Endothelial cell of umbilical vein (primary cell): ENCODE results near the gene ALG12. TPM values are rescaled to one million over a fixed set of nuclear protein-coding genes. Genes with fewer than 3 reads are reported as not detected.

Experiments used
- BruUV-seq: library from RNA; stranded (reverse); fragments of 400-500 nt; replicated peaks from 2 replicates; lab custom pipeline; 2021; lab: Mats Ljungman, UMichigan
- CTCF ChIA-PET: fragments of 300-600, 350-600 bp; sonication (Branson Sonifier 250); formaldehyde crosslinking; loops from one replicate; lab custom pipeline; 2021; ENCODE audit warnings: antibody characterized with exemption, inconsistent platforms; lab: Charles Lee
- POLR2A ChIA-PET: fragments of 300-600, 350-600 bp; sonication (Branson Sonifier 250); formaldehyde crosslinking; loops from one replicate; lab custom pipeline; 2021; ENCODE audit warnings: antibody characterized with exemption, inconsistent platforms; lab: Charles Lee
- DNase-seq: peaks from one replicate; pipeline ENCODE4 v3.0.0-alpha.2; 2011; ENCODE audit warnings: low read depth, low spot score
- FAIRE-seq: peaks from 2 replicates; lab custom pipeline; 2011; peaks lifted over from hg19 to GRCh38; lab: Jason Lieb, UNC
- H2AFZ ChIP-seq: 2 replicates; pipeline ENCODE4 v1.6.0; 2012; ENCODE audit warnings: low read depth, low read length, control low read depth, inconsistent platforms
- H3K27ac ChIP-seq: 2 replicates; pipeline ENCODE4 v1.5.1; 2011; ENCODE audit warnings: low read depth, mild to moderate bottlenecking, control low read depth, low read length, moderate library complexity; ENCODE audit not compliant: insufficient read depth
- H3K27me3 ChIP-seq, 2 experiments: 2 replicates each; pipeline versions ENCODE4 v1.6.0 to v1.6.1; 2011; ENCODE audit warnings: low read length in 2 of 2, mixed read lengths in 1 of 2; ENCODE audit not compliant: control insufficient read depth in 2 of 2, insufficient read depth in 2 of 2
- H3K36me3 ChIP-seq, 2 experiments: 2 replicates in 1 of 2; 3 replicates in 1 of 2; pipeline ENCODE4 v1.5.1; 2011; ENCODE audit warnings: low read length in 2 of 2, mild to moderate bottlenecking in 1 of 2, moderate library complexity in 1 of 2; ENCODE audit not compliant: control insufficient read depth in 2 of 2, insufficient read depth in 2 of 2; ENCODE audit errors: extremely low read depth in 1 of 2
- H3K4me1 ChIP-seq: 3 replicates; pipeline ENCODE4 v1.5.1; 2011; ENCODE audit warnings: mild to moderate bottlenecking, low read length; ENCODE audit not compliant: control insufficient read depth, insufficient read depth; ENCODE audit errors: extremely low read depth
- H3K4me2 ChIP-seq: 2 replicates; pipeline ENCODE4 v1.6.1; 2011; ENCODE audit warnings: low read length, control low read depth, mixed read lengths; ENCODE audit not compliant: insufficient read depth
- H3K4me3 ChIP-seq, 3 experiments: fragments of 200-600 bp in 1 of 3; sonication (generic), shearing (Covaris generic) in 1 of 3; replicated peaks in 1 of 3; 2 replicates each; pipeline ENCODE4 v1.5.1; 2011 to 2016; ENCODE audit warnings: control low read depth in 3 of 3, low read length in 3 of 3, mild to moderate bottlenecking in 2 of 3, inconsistent platforms in 1 of 3, low read depth in 1 of 3, moderate library complexity in 1 of 3; ENCODE audit not compliant: insufficient read depth in 1 of 3
- H3K79me2 ChIP-seq: 2 replicates; pipeline ENCODE4 v1.6.0; 2012; ENCODE audit warnings: low read length, inconsistent platforms; ENCODE audit not compliant: control insufficient read depth, insufficient read depth
- H3K9ac ChIP-seq: replicated peaks from 2 replicates; pipeline ENCODE3; 2011; ENCODE audit warnings: low read length, control low read depth; ENCODE audit not compliant: insufficient read depth; ENCODE audit errors: extremely low read depth
- H3K9me1 ChIP-seq: replicated peaks from 3 replicates; pipeline ENCODE4 v1.6.0; 2011; ENCODE audit warnings: mild to moderate bottlenecking, low read length; ENCODE audit not compliant: control insufficient read depth, insufficient read depth; ENCODE audit errors: extremely low read depth
- H3K9me3 ChIP-seq: replicated peaks from 2 replicates; pipeline ENCODE4 v1.5.1; 2012; ENCODE audit warnings: low read length, inconsistent platforms; ENCODE audit not compliant: control insufficient read depth, insufficient read depth
- H4K20me1 ChIP-seq: replicated peaks from 2 replicates; pipeline ENCODE3; 2011; ENCODE audit warnings: mild to moderate bottlenecking, low read length; ENCODE audit not compliant: control insufficient read depth, insufficient read depth; ENCODE audit errors: extremely low read depth
- CTCF ChIP-seq, 2 donors: IDR thresholded peaks; 1 replicate in 1 of 2; 2 replicates in 1 of 2; pipeline ENCODE4 v1.5.1; 2011; ENCODE audit warnings: low read length in 2 of 2, mild to moderate bottlenecking in 2 of 2, moderate library complexity in 2 of 2, control low read depth in 1 of 2, inconsistent platforms in 1 of 2, low read depth in 1 of 2; ENCODE audit not compliant: insufficient read depth in 1 of 2; ENCODE audit errors: extremely low read depth in 1 of 2
- EZH2 ChIP-seq: IDR thresholded peaks from 2 replicates; pipeline ENCODE4 v1.6.1; 2012; ENCODE audit warnings: borderline replicate concordance, low read depth, mild to moderate bottlenecking, moderate library complexity, low read length, inconsistent platforms; ENCODE audit not compliant: severe bottlenecking
- FOS ChIP-seq: IDR thresholded peaks from 2 replicates; pipeline ENCODE4 v1.6.1; 2011; ENCODE audit warnings: mild to moderate bottlenecking, low read length, moderate library complexity, borderline replicate concordance; ENCODE audit not compliant: insufficient read depth
- GATA2 ChIP-seq: IDR thresholded peaks from 2 replicates; pipeline ENCODE4 v1.7.0; 2011; ENCODE audit warnings: low read depth, mild to moderate bottlenecking, moderate library complexity, mixed read lengths, low read length; ENCODE audit not compliant: insufficient read length, insufficient read depth
- JUN ChIP-seq: IDR thresholded peaks from 2 replicates; pipeline ENCODE4 v1.6.1; 2011; ENCODE audit warnings: borderline replicate concordance, low read depth; ENCODE audit not compliant: insufficient read length, insufficient read depth
- MAX ChIP-seq: IDR thresholded peaks from 2 replicates; pipeline ENCODE4 v1.6.1; 2011; ENCODE audit not compliant: insufficient read depth, insufficient read length
- MYC ChIP-seq: IDR thresholded peaks from one replicate; pipeline ENCODE4 v1.6.1; 2011; ENCODE audit warnings: mild to moderate bottlenecking, low read depth, low read length
- POLR2A ChIP-seq: IDR thresholded peaks from 2 replicates; pipeline ENCODE4 v1.6.1; 2012; ENCODE audit warnings: low read depth, mild to moderate bottlenecking, control low read depth, low read length
- POLR2AphosphoS5 ChIP-seq: IDR thresholded peaks from 2 replicates; pipeline ENCODE4 v1.6.1; 2012; ENCODE audit warnings: low read depth, mild to moderate bottlenecking, control low read depth, low read length, moderate library complexity; ENCODE audit not compliant: insufficient read depth
- dilution Hi-C: fragments of 300-500 bp; cut with MboI; formaldehyde crosslinking; loops from one replicate; pipeline ENCODE4 v1.15.0; 2019; ENCODE audit warnings: low sequenced_read_pairs; ENCODE audit not compliant: extremely low pct_ligation_motif_present
- intact Hi-C: fragments of 100-400 bp; cut with micrococcal nuclease; formaldehyde crosslinking; loops from one replicate; pipeline ENCODE4 v1.10.0; 2022
- polyA plus RNA-seq, 4 experiments: library from polyadenylated mRNA; depleted of rRNA in 3 of 4; stranded (reverse) in 3 of 4; unstranded in 1 of 4; fragments of >200 nt; gene quantifications; 2 replicates each; pipeline versions ENCODE4 v1.2.1 to v1.2.3, GENCODE V29; 2011 to 2012; ENCODE audit warnings: missing spikeins in 1 of 4
- total RNA-seq: library from RNA; stranded (reverse); gene quantifications from 2 replicates; pipeline ENCODE4 v1.2.3, GENCODE V29; 2021

The ALG12 gene
- total and polyA plus RNA-seq, 2 donors (not counting 3 experiments of a cell fraction or from before 2014, with no cell fraction given), result 14.6 to 18.0 TPM

- Histone ChIP-seq H3K9me3 (no peaks in the 10 kb centered on the region), H3K36me3 (peaks cover 0 to 7% of the 10 kb centered on the region in 2 experiments), H3K4me2 (no peak overlapping the region), H2AFZ (no peak overlapping the region), H3K9ac (no peak overlapping the region), H3K27me3 (no peaks in the 10 kb centered on the region), H3K27ac (no peak overlapping the region), H3K79me2 (peaks cover 4% of the 10 kb centered on the region), H3K4me3 (no peak overlapping the region), H3K4me1 (peaks cover 11% of the 10 kb centered on the region), H4K20me1 (no peaks in the 10 kb centered on the region), H3K9me1 (no peaks in the 10 kb centered on the region)
- DNase-seq (no peak), FAIRE-seq (no peak)
- ChIA-PET POLR2A (no interaction called here), CTCF (no interaction called here)
- no TSS peak for BruUV-seq
- intact Hi-C loops, result no loop called here
- dilution Hi-C loops, result no loop called here
- TF ChIP-seq POLR2A, result no peak
- TF ChIP-seq GATA2, result no peak
- no peak for TF ChIP-seq CTCF (IDR thresholded peaks at IDR 0.05; ENCODE audit: extremely low read depth in 1 of 2, insufficient read depth in 1 of 2, low read depth in 1 of 2, low read length in 2 of 2)
- no peak for TF ChIP-seq POLR2AphosphoS5
- no peak for TF ChIP-seq MYC
- TF ChIP-seq FOS, result no peak
- no peak for TF ChIP-seq EZH2
- TF ChIP-seq MAX, result no peak
- no peak for TF ChIP-seq JUN
These were observed 4.0 kb downstream of the ALG12 start for GRCh38 chr22:49914256-49914655.
